HCEC 1CT (cell line): ENCODE results near the gene KRTAP10-5.
"Not testable (repeated sequence)": the region's sequence is repeated elsewhere in the genome, so short reads cannot be mapped to it uniquely, and the experiment has no call there.

Experiments used
- DNase-seq: peaks from one replicate; pipeline ENCODE4 v3.0.0-alpha.2; 2017

KRTAP10-5 gene

DNA sequence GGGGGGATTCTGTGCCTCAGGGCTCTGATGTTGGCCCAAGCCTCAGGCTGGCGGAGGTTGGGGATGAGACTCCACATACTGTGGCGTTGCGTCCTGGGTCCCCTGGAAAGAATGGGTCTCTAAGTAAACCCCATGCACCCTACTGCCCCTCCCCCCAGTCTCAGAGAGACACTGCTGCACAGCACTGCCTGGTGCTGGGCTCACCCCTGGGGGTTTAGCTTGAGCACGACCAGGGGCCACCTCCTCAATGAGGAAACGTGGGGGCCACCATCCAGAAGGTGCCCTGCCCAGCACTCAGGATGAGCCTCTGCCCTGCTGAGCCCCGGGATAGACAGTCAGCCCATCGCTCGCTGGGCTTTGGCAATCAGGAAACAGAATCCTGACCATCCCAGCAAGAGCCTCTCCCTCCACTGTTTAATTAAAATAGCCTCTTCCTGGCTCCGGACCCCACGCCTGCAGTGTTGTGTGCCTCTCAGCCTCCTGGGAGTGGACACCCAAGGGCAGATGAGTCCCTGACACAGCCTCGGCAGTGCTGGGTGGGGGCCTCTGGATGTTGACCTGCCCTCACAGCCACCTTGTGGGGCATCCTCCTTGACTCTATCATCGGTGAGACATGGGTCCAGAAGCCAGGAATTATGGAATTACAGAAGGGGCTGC is 10.4 kb downstream of the KRTAP10-5 start:
- no peak for DNase-seq

DNA sequence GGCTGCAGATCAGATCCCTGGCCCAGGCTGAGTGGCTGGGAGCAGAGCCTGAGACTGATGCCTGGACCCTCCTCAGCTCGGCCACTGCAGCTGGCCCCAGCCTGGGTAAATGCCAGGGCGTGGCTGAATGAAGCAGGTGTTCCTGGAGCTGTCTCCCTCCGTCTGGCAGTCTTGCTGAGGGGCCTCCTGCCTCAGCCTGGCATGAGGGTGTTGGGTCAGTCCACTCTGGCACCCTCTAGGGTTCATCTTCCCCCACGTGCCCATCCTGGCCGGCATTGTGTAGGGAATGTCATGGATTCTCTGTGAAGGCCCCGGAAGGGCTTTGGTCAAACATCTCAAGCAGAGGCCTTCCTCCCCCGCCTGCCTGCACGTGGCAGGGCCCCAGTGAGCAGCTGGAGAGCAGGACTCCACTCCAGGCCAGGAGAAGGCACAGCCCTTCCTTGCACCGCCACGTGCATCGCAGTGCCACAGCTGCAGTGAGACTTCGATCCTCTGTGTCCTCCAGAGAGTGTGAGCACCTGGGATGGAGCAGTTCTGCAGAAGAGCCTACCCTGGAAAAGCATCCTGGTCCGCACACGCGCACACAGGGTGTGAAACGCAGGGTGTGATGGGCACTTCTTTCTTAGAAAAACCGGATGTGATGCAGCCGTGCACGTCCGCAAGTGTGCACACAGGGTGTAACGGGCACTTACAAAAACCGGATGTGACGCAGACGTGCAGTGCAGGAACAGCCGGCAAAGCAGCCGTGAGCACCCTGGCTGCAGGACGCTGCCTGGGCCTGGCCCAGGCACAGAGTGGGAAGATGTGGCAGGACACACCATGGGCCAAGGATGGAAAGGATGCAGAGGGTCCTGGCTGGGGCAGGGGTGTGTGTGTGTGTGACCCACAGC is 11.5 kb downstream of the KRTAP10-5 start:
- no peak for DNase-seq

GRCh38 chr21:44568261-44568660 is 12.1 kb downstream of the KRTAP10-5 start:
- no peak for DNase-seq

DNA sequence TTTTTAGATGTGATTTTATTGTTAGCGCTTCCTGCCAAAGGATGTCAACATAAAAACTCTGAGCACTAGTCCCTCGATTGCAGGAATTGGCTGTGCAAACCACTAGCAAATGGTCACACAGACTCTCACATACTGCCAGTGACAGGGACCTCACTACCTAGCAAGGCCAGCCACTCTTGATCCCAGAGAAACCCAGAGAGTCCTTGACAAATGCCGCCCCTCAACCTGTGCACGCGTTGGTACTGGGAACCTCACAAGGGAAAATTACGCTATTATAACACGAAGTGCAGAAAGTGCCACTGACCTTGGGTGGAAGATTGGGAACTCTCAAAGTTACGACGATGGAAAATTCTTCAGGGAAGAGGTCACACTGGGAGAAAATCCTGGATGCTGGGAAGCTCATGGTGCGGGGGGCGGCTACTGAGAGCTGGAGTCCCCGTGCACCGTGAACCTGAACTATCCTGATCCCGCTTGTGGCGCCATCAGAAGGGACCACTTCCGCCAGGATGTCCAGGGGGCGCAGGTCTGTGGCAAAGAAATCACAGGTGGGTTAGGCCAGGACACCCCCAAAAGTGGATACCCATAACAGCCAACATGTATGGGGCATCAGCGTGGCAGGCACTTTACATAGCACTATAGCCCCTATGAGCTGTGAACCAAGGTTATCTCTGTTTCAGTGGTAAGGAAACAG is 12.8 kb downstream of the KRTAP10-5 start:
- DNase-seq = no peak

- DNase-seq = no peak
Measured at GRCh38 chr21:44566403-44566802, 14.0 kb downstream of the KRTAP10-5 start.

- no peak for DNase-seq
Measured at GRCh38 chr21:44564886-44565598, 15.4 kb downstream of the KRTAP10-5 start.

GRCh38 chr21:44564099-44564498 is 16.3 kb downstream of the KRTAP10-5 start:
- no peak for DNase-seq

GRCh38 chr21:44558695-44559094 is 21.7 kb downstream of the KRTAP10-5 start, which contains the start of gene KRTAP10-3:
KRTAP10-3 (minus strand) TSS chr21:44558795; CDS start chr21:44558715, 80 bp downstream.
- no peak for DNase-seq

GRCh38 chr21:44558329-44558675 is 22.1 kb downstream of the KRTAP10-5 start:
- DNase-seq = not testable (repeated sequence)

GRCh38 chr21:44557491-44558328 is 22.7 kb downstream of the KRTAP10-5 start:
- DNase-seq = no peak

DNA sequence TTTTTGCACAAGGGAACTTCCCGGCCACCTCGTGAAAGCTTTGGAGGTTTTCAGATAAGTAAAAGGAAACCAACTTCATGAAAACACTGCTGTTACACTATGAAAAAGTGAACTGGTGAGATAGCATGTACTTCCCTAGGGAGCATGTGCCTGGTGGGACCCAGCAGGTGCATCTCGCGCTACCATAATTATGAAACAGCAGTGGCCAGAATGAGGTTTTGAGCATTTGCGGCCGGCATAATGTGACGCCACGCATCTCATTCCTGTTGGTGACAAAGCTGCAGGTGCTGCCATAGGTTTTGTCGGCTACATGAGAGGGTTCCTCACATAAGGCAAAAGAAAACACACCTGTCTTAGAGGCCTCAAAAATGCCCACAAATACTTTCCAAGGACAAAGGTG is 23.5 kb downstream of the KRTAP10-5 start:
- DNase-seq = no peak

- DNase-seq = no peak
Measured at GRCh38 chr21:44555200-44555875, 25.1 kb downstream of the KRTAP10-5 start.

DNA sequence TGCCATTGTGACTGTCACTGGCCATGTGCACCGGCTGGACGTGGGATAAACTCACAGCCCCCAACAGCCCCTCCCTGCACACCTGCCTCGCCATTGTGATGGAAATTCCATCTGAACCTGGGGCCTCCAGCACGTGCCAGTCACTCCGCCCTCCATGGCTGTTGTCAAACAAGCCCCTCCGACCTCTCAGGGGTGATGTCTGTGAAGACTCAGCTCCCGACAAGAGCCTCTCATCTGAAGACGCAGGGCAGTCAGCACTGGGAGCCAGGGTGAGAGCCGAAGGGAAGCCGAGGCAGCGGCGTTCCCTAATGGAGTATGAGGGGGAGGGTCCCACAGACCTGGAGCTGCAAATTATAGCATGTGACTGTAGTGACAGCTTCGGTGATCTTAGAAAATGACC is 27.7 kb downstream of the KRTAP10-5 start:
- DNase-seq = no peak

DNA sequence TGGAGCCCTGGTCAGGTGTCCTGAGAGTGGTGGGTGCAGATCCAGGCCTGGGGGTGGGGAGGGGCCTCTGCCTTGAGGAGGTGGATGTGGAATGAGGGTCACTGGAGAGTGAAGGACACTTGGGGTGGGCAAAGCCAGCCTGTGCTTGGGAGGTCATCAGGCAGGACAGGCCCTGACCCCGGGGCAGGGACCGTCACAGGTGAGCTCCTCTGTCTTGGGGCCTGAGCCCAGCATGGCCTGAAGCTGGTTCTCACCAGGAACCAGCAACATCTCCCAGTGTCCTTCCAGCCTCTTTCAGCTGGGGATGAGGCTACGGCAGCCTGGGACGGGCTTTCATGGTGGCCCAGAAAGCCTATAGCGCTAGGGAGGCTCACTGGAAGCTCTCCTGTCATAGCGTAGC is 28.3 kb downstream of the KRTAP10-5 start:
- no peak for DNase-seq

GRCh38 chr21:44551340-44551961 is 29.0 kb downstream of the KRTAP10-5 start, which contains the start of gene KRTAP10-2:
KRTAP10-2 (minus strand) TSS chr21:44551505; CDS start chr21:44551458, 47 bp downstream.
- DNase-seq = no peak

DNA sequence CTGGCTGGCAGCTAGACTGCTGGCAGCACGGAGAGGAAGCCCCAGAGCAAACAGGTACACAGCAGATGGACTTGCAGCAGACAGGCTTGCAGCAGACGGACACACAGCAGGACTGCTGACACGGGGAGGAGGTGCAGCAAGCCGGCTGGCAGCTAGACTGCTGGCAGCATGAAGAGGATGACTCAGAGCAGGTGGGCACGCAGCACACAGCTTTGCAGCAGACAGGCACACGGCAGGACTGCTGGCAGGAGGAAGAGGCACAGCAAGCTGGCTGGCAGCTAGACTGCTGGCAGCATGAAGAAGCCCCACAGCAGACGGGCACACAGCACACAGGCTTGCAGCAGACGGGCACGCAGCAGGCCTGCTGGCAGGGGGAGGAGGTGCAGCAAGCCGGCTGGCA is 29.6 kb downstream of the KRTAP10-5 start:
- no peak for DNase-seq

- DNase-seq = not testable (repeated sequence)
Measured at GRCh38 chr21:44550285-44550684, 30.1 kb downstream of the KRTAP10-5 start.

DNA sequence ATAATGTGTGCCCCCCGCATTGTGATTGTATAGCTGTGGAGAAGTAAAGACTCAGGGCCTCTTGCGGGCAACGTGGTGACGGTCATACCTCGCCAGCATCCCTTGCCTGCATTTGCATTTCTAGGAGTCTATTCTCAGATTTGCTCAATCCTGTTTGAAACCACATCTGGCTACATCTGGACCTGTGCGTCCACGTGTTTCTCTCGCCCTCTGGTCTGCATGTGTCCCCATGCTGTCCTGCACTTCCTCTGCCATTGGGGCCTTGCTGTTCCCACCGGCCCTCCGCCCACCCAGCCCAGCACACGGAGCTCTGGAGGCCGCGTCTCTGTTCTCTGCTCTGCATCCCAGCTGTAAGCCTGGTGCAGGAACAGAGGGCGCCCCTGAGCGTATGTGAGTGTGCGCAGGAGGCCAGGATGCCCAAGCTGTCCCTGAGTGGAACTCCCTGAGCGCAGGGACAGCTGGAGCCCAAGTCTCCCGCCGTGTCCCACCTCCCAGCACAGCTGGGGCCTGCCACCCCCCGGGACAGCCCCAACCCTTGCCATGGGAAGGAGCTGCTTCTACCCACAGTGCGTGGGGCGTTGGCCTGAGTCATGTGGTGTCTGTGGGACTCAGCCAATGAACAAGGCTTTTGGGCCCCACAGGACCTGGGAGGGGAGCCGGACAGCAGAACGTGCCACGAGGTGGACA is 30.7 kb downstream of the KRTAP10-5 start:
- DNase-seq = no peak

DNA sequence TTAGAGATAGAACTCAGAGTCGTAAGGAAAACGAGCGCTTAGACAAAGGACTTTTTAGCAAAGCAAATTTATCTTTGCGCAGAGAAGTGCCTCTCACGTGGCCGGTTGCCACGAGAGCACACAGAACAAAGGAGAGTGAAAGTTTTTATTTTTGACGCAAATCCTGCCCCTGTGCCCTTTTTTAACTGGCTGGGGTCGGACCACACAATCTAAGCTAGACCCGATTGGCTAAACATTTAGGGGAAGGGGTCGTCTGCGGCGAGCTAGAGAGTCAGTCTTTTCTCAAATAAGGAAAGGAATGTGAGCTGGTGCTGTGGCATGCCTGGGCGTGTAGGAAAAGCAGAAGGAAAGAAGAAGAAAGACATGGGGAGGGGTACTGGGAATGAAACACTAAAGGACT is 31.5 kb downstream of the KRTAP10-5 start:
- DNase-seq = no peak

DNA sequence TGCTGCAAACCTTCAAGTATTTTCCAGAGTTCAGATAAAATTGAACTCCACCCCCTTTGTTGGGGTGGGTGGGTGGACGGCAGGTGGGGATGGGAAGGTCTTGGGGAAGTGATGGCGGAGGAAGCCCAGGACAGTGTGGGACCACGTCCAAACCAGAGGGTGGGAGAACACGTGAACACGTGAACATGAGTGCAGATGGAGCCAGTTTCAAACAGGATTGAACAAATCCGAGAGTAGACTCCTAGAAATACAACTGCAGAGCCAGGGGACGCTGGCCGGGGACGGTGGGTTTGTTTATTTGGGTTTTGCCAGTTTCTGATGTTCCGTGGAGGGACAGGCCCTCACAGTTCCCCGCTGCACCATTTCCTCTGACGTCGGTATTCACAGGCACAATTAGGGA is 32.0 kb downstream of the KRTAP10-5 start:
- no peak for DNase-seq
